HG03064 (cell line): ENCODE results near the gene RPTOR.

Experiments
- ATAC-seq: cut with Tn5 transposase; IDR thresholded peaks from one replicate; pipeline ENCODE4 v1.9.1; 2021; ENCODE audit warnings: low read depth; ENCODE audit not compliant: unreplicated experiment

RPTOR gene

GRCh38 chr17:80851277-80851925 lies 306.8 kb downstream of the RPTOR start:
- no peak for ATAC-seq

DNA sequence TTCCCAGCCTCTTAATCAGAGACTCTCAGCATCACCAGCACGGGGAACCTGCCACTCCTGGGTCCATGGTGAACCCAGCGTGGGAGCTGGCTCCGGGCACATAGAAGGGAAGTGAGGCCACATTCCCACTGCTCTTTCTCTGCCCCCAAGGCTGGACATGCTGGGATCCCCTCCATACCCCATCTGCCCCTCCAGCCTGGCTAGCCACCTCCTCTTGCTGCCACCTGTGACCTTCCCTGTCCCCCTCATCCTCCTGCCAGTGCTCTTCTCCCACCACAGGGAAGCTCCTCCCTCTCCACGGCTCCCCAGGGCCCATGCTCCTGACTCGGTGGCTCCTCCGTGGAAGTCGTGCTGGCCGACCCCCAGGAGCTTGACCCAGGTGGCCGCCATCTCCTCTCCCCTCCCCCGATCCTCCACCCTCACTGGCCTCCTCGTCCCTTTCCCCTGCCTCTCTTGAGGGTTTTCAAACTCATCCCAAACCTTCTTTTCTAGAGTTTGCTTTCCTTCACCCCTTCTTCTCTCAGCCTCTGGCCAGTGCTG lies 307.9 kb downstream of the RPTOR start:
- ATAC-seq: no peak

GRCh38 chr17:80853076-80853475 lies 308.4 kb downstream of the RPTOR start:
- ATAC-seq: no peak

- no peak for ATAC-seq
These were observed 309.6 kb downstream of the RPTOR start for GRCh38 chr17:80854220-80854619.

DNA sequence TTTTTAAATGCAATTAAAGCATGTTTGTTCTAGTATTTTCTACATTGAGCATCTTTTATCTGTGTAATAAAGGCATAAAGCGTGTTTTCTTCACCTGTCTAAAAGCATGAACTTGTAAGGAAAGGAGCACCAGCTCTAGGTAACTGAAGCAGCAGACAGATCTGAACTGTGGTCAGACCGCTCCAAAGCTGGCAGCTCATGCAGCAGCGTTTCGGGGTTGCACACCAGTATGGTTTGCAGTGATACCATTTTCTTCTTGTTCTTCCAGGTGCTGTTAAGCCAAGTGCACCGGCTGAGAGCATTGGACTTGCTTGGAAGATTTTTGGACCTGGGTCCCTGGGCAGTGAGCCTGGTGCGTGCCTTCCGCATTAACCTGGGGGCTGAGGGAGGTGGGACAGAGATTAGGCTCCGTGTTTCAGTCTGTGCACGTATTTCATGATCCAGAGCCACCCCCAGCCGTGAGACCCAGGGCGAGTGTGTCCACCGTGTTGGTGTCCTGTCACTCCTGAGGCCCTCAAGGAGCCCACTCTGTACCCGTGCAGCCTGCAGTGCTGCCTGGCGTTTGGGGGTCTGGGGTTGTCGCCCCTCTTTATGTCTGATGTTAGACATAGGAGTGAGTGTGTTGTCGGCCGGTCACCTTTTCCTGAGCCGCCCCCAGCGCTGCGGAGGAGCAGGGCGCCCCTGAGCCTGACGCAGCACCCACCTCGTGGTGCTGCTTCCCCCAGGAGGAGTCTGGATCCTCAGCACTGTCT lies 310.7 kb downstream of the RPTOR start:
- ATAC-seq: no peak

- ATAC-seq: peak; percentile 72
These were observed 311.6 kb downstream of the RPTOR start for GRCh38 chr17:80855948-80856862.

DNA sequence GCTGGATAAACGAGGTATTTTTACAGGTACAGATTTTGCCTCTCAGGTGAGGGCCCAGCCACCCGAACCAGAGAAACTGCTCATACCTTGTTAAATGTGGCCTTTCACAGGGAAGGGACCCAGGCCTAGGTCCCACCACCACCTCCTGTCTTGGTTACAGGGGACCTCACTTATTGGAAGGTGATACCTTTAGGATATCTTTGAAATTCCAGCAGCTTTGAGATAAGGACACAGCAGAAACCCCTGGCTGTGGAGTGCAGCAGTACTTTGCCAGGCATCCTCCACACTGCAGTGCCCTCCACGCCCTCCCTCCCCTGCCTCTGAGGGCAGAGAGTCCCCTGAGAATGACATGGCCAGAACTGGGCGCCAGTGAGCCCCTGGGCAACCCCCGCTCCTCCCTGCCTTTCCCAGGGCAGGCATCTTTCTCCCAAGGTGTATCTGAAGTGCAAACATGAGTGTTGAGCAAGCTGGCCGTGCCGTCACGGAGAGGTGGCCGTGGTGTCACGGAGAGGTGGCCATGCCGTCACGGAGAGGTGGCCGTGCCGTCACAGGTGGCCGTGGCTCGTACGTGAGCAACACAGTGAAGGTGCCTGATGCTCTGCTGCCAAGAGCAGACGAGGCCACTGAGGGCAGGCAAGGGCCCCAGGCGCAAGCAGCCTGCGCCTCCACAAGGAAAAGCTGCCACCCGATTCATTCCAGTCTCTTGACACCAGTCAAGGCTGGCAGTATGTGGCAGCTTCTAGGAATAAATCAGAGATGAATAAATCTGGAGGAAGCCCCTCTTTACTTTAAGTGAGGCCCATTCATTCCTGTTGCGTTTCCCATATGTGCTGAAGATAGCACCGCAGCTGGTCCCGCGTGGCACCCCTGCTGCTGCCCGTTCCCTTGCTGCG lies 312.5 kb downstream of the RPTOR start:
- peak; percentile 16 for ATAC-seq

DNA sequence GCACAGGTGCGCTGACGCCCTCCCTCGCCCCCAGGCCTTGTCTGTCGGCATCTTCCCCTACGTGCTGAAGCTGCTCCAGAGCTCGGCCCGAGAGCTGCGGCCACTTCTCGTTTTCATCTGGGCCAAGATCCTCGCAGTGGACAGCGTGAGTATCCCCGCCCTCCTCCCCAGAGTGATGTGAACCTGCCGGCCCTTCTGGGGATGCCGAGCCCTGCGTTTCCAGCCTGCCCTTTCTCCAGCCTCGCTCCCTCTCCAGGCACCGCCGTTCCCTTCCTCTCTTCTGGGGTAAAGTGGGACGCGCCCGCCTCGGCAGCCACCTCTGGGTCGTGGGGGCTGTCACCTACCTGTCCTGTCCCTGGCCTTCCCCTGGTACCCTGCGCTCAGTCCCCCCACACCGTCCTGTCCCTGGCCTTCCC lies 313.1 kb downstream of the RPTOR start:
- ATAC-seq: no peak

DNA sequence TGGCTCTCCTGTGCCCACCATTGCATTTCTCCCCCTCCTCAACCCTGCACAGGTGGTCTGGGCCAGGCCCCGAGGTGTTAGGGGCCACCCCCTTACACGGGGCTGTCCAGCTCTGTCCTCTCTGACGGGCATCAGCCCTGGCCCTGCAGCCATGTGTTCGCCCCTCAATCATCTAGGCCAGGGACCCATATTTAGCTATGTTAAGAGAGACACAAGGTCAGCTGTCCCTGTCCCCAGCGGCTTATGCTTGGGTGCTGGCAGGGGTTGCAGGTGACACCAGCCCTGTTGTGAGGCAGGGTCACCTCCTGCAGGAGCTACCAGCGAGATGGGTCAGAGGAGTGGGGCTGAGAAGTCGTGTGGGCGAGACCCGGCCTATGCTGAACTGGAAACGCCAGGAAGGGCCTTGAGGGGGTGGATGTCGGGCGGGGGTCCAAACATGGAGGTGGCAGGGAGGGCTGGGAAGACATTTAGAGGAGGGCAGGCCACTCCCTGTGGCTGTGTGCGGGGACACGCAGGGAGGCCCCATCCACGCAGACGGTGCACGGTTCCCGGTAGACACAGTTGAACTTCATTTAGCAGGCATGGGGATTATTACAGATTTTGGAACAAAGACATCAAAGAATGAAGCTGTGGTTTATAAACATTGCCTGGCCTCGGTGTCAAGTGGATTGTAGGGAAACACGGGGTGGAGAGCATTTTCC lies 313.8 kb downstream of the RPTOR start:
- no peak for ATAC-seq

GRCh38 chr17:80859002-80859941 lies 314.6 kb downstream of the RPTOR start:
- ATAC-seq: no peak

- no peak for ATAC-seq
These were observed 315.5 kb downstream of the RPTOR start for GRCh38 chr17:80860101-80860671.

DNA sequence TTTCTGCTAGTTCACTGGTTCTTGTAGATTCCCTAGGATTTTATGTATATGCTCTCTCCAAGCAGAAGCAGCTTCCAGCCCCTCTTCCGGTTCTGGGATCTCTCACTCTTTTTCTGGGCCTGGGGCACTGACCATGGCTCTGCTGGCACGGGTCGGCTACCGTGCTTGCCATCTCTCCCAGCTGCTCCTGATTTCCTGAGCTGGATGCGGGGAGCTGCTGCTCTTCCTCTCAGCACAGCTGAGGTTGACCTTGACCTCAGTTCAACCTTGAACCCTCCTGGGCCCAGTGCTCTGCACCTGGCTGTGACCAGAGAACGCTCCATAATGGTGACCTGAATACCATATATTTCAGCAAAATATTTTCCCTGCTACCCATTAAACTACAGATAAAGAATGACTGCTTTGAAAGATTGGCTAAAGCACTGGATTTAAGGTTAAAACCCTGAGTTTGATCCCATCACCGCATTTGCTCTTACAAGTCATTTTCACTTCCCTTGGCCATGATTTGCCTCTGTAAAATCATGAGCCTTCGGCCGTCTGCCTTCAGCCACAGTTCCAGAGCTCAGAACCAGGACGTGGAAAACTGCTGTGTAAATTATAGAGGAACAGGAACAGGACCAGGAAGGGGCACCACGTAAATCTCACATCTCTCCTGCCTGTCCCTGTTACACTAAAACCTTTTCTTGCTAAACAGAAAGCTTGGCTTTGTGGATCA lies 316.2 kb downstream of the RPTOR start:
- ATAC-seq: no peak

DNA sequence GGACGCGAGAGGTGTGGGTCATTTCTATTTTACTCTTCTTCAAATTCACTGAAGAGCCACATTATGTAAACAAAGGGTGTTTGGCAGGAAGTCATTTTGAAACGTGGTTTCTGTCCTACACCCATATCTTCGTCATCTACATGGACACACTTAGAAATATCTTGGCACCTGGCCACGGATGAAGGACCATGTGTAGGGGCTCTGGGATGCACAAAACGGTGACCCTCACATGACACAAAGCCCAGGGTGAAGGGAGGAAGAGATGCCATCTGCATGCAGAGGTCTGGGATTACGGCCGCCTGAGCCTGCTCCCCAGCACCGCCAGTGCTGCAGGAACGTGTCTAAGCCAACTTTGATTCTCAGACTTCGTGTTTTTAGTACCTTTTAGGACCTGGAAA lies 316.8 kb downstream of the RPTOR start:
- no peak for ATAC-seq

GRCh38 chr17:80861892-80862291 lies 317.3 kb downstream of the RPTOR start:
- ATAC-seq: no peak

GRCh38 chr17:80862481-80862961 lies 317.9 kb downstream of the RPTOR start:
- ATAC-seq: no peak

- no peak for ATAC-seq
These were observed 318.3 kb downstream of the RPTOR start for GRCh38 chr17:80862978-80863377.

GRCh38 chr17:80863626-80864025 lies 319.0 kb downstream of the RPTOR start:
- ATAC-seq: no peak
